ENCODE results near the gene CACNA2D3.

DNA sequence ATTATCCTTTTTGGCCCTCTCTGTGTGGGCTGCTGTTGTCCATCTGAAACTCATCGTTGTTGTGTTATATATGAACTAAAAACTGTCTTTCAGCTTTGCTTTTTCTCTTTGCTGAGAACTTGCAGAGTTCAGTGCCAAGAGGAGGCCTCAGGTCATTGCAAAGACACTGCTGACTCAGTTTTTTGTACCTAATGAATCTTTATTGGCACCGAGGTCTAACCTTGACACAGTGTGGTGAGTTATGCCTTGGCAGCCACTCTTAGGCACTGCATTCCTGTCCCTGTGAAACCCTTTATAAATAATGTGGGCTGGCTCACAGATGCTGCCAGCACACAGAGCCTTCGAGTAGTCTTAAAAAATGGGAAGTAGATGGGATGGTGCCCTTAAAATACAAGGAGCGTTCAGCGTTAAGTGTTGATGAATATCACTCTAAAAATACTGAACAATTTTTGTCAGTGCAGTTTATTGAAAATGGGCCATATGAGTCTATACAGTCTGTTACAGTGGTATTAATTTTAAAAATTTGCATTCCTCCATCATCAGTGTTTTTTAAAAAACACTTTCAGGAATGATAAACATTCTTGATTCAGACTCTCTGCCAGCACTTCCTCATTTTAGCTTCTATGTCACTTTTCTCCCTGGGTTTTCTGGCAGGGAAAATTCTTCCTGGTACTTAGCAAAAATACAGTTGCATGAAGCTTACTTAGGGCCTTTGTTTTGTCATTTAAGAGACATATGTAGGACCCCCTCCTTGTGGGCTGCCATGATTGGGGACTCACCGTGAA lies 234.1 kb downstream of the CACNA2D3 start:
- TF ChIP-seq, protein P1, sequence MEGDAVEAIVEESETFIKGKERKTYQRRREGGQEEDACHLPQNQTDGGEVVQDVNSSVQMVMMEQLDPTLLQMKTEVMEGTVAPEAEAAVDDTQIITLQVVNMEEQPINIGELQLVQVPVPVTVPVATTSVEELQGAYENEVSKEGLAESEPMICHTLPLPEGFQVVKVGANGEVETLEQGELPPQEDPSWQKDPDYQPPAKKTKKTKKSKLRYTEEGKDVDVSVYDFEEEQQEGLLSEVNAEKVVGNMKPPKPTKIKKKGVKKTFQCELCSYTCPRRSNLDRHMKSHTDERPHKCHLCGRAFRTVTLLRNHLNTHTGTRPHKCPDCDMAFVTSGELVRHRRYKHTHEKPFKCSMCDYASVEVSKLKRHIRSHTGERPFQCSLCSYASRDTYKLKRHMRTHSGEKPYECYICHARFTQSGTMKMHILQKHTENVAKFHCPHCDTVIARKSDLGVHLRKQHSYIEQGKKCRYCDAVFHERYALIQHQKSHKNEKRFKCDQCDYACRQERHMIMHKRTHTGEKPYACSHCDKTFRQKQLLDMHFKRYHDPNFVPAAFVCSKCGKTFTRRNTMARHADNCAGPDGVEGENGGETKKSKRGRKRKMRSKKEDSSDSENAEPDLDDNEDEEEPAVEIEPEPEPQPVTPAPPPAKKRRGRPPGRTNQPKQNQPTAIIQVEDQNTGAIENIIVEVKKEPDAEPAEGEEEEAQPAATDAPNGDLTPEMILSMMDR (IDR thresholded peaks at IDR 0.05; ENCODE audit: insufficient read depth, low read depth, low read length) = no peak
- no peak for TF ChIP-seq EZH2 (IDR thresholded peaks at IDR 0.05; ENCODE audit: insufficient read depth, low read length)
